DMS79 (cell line): ENCODE results near the gene TOMM40.
A peak's percentile ranks its signal among the peaks of the same experiment; 100 is the strongest.
"Not testable (repeated sequence)": the region's sequence is repeated elsewhere in the genome, so short reads cannot be mapped to it uniquely, and the experiment has no call there.

Source experiments
- DNase-seq: peaks from one replicate; lab custom pipeline; 2025; lab: John Stamatoyannopoulos, UW

TOMM40 gene

DNA sequence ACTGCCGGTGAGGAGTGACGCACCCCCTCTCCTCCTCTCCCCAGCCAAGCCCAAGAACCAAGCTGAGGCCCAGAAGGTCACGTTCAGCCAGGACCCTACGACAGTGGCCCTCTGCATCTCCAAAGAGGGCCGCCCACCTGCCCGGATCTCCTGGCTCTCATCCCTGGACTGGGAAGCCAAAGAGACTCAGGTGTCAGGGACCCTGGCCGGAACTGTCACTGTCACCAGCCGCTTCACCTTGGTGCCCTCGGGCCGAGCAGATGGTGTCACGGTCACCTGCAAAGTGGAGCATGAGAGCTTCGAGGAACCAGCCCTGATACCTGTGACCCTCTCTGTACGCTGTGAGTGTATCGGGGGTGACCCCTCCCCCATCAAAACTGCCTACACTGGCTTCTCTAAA lies 19.2 kb upstream of the TOMM40 start:
- no peak for DNase-seq

DNA sequence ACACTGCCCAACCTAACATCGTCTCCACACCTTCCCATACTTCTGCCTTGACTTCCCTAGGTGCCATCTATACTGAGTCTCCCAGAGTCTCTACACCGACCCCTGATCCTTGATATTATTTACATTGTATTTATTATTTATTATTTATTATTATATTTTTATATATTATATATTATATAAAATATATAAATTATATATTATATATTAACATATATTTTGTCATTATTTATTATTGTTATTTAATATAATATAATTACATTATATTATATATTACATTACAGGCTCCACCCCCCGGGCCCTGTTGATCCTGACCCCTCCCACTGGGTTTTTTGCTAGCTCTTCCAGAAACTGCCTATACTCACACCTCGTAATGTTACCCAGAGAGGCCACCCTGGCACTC lies 18.4 kb upstream of the TOMM40 start:
- DNase-seq: no peak

DNA sequence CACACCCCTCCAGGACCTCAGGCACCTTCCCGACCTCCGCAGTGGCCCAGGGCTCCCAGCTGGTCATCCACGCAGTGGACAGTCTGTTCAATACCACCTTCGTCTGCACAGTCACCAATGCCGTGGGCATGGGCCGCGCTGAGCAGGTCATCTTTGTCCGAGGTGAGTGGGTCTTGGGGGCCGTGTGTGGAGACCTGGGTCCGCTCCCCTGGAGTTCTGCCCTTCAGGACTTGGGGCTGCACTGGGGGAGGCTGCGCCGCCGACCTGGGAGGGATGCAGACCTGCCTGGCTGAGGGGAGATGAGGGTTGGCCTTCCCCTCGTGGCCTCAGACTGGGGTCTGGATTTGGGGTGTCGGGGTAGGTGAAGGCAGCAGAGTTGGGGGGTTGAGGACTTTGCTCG lies 16.7 kb upstream of the TOMM40 start:
- no peak for DNase-seq

DNA sequence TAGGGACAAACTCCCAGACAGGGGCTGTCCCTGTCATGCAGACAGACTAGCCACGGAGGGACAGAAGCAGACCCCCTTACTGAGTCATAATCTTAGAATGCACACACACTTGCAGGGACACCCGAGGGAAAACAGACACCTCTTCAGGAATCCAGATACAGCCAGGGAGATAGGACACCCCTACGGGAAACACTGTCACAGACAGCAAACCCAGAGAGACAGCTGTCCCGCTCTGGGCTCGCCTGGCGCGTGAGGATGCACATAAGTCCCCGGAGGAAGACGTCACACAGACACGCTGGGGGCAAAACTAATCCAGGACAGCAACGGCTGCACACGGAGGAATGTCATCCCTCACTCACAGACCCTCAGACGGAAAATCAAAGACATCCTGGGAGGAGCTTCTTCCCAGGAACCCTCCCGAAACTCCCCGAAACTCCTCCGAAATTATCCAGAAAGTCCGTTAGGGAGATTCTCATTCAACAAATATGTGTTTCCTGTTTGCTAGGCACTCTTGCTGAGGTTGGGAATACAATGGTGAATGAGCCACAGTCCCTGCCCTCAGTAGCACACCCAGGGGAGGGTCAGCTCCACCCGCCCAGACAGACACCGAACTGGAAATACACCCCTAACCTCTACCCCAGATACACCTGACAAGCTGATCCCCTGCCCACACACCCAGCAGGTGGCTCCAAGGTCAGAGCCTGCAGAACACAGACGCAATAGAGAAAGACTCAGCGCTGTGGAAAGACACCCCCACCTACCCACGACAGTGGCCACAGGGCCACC lies 15.2 kb upstream of the TOMM40 start:
- DNase-seq: no peak

DNA sequence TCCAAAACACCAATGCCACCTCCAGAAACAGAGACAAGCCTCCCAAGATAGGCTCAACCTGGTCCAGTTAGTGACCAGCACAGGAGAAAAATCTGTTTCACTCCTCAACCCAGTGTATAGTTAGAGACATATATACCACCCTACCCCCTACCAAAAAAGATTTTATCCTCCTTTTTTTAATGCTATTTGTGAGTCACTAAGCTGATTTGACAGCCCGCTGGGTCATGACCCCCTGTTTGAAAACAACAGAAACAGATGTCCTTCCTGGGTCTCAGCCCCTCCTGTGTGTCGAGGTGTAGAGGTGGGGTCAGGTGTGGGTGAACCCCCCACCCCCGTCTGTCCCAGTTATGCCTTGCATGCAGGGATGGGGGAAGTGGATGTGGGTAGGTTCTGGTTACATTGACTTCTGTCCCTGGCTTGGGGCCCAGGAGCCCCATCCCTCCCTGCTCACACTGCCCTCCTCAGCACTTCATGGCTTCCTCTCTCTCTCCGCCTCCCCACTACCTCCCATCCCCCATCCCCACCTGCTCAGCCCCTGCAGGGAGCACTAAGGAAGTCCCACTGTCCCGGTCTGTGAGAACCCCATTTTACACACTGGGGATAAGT lies 14.0 kb upstream of the TOMM40 start:
- no peak for DNase-seq

DNA sequence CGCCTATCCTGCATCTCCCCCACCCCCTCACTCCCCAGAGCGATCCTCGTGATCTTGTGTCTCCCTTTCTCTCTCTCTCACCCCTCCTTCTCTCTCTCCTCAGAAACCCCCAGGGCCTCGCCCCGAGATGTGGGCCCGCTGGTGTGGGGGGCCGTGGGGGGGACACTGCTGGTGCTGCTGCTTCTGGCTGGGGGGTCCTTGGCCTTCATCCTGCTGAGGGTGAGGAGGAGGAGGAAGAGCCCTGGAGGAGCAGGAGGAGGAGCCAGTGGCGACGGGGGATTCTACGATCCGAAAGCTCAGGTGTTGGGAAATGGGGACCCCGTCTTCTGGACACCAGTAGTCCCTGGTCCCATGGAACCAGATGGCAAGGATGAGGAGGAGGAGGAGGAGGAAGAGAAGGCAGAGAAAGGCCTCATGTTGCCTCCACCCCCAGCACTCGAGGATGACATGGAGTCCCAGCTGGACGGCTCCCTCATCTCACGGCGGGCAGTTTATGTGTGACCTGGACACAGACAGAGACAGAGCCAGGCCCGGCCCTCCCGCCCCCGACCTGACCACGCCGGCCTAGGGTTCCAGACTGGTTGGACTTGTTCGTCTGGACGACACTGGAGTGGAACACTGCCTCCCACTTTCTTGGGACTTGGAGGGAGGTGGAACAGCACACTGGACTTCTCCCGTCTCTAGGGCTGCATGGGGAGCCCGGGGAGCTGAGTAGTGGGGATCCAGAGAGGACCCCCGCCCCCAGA lies 12.8 kb upstream of the TOMM40 start:
- no peak for DNase-seq

DNA sequence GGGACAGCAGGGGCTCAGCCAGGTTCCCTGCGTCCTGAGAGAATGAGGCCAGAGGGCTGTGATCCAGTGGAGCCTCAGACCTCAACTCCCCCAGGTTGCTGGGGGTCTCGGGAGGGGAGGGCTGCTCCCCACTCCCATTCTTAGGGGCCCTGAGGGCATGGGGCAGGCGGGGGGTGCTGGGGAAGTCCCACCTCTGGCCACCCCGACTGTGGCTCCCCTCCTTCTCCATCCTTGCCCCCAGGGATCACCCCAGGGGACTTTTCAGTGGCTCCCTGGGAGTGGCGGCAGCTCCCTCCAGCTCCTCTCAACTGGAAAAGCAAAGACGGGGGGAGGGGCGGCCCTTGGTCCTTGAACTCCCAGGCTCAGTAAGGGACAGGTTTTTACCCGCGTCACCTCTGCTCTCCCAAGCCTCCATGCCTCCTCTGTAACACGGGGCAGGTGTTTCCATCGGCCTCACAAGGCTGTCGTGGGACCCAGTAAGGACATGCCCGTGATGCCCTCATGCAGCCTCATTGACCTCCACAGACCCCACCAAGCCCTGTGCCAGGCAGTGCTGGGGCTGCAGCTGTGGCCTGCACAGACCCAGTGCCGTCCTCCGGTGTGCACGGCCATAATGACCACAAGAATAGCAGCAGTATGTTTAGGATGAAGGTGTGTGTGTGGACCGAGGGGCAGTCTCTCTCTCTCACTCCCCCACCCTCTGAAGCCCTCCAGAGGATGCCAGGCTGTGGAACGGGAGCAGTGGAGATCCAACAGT lies 11.6 kb upstream of the TOMM40 start:
- no peak for DNase-seq

DNA sequence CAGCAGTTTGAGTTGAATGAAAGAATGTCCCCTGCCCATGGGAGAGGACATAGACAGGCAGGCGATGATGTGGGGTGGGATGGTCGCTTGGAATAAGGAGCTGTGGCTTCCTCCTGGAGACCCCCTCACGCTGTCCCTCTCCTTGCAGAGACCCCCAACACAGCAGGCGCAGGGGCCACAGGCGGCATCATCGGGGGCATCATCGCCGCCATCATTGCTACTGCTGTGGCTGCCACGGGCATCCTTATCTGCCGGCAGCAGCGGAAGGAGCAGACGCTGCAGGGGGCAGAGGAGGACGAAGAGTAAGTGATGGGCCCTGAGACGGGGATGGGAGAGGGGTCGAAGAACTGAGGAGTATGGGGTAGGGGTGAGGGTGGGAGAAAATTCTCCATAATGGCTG lies 9.0 kb upstream of the TOMM40 start:
- no peak for DNase-seq

DNA sequence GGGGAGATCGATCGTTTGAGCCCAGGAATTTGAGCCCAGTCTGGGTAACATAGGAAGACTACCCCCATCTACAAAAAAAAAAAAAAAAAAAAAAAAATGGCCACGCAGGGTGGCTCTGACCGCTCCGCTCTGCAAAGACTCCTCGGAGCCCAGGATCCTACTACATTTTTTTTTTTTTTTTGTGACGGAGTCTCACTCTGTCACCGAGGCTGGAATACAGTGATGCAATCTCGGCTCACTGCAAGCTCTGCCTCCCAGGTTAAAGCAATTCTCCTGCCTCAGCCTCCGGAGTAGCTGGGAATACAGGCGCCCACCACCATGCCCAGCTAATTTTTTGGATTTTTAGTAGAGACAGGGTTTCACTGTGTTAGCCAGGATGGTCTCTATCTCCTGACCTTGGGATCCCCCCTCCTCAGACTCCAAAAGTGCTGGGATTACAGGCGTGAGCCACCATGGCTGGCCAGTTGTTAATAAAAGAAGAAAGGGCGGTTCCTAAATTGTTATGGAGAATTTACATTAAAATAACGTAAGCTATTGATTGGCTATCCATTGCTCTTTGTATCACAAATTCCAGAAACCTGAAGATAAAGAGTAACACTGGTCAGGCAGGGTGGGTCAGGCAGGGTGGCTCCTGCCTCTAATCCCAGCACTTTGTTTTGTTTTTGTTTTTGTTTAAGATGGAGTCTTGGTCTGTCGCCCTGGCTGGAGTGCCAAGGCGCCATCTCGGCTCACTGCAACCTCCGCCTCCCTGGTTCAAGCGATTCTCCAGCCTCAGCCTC lies 8.2 kb upstream of the TOMM40 start:
- DNase-seq: not testable (repeated sequence)

DNA sequence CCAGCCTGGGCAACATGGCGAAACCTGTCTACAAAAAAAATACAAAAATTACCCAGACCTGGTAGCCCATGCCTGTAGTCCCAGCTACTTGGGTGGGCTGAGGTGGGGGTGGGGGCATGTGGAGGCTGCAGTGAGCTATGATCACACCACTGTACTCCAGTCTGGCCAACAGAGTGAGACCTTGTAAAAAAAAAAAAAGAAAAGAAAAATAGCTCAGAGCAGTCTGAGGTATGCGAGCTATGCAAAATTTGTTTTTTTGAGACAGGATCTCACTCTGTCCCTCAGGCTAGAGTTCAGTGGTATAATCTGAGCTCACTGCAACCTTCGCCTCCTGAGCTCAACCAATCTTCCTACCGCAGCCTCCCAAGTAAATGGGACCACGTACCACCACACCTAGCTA lies 7.1 kb upstream of the TOMM40 start:
- no peak for DNase-seq

DNA sequence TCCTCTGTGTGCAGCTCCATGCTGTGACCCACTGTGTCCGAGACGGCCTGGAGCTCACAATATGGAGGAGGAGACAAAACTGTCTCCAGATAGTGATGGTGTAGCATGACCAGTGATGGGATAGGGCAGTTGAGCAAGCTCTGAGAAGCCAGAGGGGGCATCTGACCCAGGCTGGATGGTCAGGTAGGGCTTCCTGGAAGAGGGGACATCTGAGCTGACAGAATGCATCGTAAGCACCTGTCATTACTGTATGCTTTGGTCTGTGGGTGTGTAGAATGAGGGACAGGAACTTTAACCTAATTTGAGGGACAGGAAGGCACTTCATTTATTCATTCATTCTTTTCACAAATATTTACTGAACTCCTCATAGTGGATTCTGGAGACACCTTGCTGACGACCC lies 6.5 kb upstream of the TOMM40 start:
- no peak for DNase-seq

DNA sequence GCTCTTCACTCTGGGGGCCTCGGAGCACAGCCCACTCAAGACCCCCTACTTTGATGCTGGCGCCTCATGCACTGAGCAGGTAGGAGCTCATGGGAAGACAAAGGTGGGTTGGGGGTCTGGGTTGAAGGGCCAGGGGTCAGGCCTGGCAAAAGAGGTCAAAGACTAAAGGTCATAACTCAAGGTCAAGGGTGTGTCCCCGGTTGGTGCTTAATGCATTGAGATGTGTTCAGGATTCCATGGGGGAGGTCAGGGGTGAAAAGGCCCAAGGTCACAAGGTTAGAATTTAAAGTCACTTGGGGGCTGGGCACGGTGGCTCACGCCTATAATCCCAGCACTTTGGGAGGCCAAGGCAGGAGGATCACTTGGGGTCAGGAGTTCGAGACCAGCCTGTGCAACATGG lies 4.9 kb upstream of the TOMM40 start:
- DNase-seq: no peak

DNA sequence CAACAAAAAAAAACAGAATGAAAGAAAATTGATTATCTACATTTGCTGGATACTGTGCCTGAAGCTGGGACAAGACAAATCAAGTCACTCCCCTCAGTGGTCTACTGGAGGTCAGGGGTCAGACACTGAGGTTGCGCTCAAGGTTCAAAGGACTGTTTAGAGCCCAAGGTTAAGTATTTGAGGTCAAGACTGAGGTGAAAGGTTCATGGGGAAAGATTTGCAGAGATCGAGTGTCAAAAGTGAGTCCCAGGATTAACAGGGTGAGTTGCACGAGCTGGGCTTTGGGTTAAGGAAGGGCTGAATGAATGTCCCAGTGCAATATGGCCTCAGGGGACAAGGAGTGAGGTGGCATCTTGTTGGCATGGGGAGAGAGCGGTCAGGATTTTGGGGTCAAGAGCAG lies 3.4 kb upstream of the TOMM40 start:
- no peak for DNase-seq

DNA sequence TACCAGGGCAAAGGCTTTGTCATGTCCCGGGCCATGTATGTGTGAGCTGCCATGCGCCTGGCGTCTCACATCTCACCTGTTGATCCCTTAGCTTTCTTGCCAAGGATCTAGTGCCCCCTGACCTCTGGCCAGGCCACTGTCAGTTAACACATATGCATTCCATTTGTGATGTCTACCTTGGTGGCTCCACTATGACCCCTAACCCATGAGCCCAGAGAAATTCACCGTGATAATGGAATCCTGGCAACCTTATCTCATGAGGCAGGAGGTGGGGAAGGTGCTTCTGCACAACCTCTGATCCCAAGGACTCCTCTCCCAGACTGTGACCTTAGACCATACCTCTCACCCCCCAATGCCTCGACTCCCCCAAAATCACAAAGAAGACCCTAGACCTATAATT lies 2.7 kb upstream of the TOMM40 start:
- not testable (repeated sequence) for DNase-seq

DNA sequence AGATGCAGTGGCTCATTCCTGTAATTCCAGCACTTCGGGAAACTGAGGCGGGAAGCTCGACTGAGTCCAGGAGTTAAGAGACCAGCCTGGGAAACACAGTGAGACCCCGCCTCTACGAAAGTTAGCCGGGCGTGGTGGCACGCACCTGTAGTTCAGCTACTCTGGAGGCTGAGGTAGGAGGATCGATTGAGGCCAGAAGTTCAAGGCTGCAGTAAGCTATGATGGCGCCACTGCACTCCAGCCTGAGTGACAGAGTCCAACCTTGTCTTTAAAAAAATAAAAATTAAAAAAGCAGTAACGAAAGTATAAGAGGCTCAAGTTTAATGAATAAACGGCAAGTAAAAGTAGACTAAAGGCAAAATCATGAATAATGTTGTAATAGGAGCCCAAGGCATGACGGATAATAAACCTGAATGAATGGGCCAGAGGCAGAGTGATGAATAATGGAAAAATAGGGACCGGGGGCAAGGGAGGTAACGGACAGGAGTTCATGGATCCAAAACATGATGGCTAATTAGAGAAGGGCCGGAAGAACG lies 1.2 kb upstream of the TOMM40 start:
- DNase-seq: no peak

DNA sequence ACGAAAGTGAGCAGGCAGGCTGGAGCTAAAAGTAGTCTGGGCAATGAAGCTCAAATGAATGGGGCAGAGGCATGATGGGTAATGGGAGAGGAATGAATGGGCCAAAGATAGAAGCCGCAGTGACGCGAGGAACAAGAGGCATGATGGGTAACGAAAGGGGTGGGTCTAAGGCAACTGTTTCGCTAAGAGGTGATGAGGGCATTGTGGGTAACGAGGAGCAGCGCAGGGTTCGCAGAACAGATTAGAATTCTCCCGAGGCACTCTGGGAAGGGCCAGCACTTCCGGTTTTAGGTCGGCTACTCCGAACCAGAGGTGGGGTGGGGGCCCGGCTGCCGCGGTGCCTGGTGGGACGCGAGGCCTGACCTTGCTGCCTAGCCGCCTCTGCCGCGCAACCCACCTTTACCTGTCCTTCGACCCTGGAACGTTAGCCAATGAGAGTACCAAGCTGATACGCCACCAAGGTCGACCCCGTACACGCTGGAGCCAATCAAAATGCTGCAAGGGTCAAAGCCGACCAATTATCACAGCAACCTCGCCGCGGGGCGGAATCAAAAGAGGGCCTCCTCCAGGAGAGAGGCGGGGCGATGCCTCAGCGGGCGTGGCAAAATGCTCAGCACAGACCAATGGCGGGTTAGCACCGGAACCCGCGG lies 563 bp upstream of the TOMM40 start:
- DNase-seq: peak; percentile 100

DNA sequence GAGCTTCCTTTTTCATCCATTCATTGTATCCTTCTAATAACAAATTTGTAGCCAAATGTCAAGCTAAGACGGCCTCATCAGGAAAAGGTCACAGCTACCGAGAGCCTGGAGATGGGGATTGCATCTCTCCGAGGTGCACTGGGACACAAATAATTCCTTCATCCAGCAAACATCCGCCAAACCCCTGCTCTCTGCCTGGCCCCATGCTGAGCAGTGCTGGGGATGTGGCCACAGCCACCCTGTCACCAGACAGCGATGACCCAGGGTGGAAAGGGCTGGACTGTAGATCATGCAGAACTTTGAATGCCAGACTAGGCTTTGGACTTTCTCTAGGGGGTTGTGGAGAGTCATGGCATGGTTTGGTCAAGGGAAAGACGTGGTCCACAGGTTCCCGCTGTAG lies 1.9 kb downstream of the TOMM40 start:
- DNase-seq: no peak

DNA sequence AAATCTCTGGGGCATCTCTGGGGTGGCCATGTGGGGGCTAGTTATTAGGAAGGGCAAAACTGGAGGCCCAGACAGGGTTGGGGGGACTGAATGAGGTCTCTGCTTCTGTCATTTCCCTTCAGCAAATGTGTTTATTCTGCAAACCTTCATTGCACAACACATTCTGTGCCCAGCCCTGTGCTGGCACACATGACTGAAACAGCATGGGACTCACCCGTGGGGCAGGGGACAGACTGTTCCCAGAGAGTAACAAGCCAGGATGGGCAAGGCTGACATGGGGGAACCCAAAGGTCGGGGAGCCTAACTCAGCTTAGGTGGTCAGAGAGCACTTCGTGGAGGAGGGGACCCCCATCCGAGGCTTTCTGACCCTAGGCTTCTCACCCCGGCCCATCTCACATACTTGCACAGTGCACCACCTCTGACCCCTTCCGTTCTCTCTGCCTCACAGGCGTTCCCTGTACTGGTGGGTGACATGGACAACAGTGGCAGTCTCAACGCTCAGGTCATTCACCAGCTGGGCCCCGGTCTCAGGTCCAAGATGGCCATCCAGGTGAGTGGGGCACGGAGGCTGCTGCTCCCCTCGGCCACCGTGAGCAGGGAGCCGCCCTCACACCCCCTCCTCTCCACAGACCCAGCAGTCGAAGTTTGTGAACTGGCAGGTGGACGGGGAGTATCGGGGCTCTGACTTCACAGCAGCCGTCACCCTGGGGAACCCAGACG lies 2.4 kb downstream of the TOMM40 start:
- DNase-seq: no peak

DNA sequence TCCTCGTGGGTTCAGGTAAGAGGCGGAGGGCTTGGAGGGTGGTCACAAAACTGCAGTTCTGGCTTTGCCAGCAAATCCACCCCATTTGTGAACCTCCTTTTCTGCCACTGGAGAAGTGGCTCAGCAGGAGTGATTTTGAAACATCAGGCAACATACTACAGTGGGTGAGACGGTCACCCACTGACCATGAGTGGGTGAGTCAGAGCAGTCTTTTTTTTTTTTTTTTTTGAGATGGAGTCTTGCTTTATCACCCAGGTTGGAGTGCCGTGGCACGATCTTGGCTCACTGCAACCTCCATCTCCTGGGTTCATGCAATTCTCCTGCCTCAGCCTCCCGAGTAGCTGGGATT lies 3.0 kb downstream of the TOMM40 start:
- no peak for DNase-seq

DNA sequence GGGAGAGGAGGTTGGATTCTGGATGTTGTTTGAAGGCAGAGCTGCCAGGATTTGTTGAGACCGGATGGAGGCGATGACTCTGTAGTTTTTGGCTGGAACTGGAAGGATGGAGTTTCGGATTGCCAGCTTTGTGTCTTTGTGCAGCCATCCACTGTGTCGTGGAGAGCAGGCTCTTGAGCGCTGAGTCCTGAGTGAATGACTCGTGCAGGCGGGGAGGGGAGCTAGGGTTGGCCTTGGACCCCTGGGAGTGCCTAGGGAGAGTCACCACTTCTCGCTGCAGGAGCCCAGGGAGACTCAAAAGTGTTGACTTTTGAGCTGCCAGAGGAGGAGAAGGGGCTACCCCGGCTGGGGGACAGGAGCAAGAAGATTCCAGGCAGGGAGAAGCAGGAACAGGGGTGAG lies 3.9 kb downstream of the TOMM40 start:
- no peak for DNase-seq
